ENCODE measurements around the gene IL1B. TPM values are rescaled to one million over a fixed set of nuclear protein-coding genes. Genes with fewer than 3 reads are reported as not detected.
"Not testable (repeated sequence)": the region's sequence is repeated elsewhere in the genome, so short reads cannot be mapped to it uniquely, and the experiment has no call there.

The IL1B gene
- total RNA-seq, 1 donor from 2014 or later: not detected

- no peak overlapping the region for H3K4me3 ChIP-seq (ENCODE audit: low read depth, low read length)
- TF ChIP-seq, protein P1, sequence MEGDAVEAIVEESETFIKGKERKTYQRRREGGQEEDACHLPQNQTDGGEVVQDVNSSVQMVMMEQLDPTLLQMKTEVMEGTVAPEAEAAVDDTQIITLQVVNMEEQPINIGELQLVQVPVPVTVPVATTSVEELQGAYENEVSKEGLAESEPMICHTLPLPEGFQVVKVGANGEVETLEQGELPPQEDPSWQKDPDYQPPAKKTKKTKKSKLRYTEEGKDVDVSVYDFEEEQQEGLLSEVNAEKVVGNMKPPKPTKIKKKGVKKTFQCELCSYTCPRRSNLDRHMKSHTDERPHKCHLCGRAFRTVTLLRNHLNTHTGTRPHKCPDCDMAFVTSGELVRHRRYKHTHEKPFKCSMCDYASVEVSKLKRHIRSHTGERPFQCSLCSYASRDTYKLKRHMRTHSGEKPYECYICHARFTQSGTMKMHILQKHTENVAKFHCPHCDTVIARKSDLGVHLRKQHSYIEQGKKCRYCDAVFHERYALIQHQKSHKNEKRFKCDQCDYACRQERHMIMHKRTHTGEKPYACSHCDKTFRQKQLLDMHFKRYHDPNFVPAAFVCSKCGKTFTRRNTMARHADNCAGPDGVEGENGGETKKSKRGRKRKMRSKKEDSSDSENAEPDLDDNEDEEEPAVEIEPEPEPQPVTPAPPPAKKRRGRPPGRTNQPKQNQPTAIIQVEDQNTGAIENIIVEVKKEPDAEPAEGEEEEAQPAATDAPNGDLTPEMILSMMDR (conservative IDR thresholded peaks at IDR 0.05; ENCODE audit: low read depth, low read length): no peak
- no peak for DNase-seq (ENCODE audit: low read depth)
Measured at GRCh38 chr2:112870841-112871835, 34.6 kb upstream of the IL1B start.

DNA sequence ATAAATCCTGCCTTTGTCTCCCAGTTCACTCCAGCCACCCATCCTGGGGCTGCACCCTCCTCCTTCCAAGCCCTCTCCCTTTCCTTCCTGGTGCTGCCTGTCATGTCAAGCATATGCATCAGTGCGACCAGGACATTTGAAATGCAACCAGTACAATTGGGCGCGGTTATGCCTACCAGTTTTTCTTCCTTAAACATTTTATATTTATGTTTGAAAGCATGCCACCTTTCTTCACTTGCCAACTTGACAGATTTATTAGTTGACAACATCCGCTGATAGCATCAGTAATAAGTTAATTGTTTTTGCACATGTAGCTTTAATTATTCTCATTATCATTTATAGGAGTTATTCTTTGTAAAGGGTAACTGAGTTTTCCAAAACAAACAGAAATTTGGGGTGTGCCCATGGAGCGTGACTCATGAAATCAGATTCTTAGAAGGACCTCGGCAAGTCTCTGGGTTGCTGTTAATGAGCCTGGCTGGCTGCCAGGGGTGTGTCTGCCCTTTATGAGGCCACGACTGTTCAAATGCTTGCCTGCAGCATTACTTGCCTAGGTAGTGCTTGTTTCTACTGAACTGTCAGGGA lies 32.8 kb upstream of the IL1B start:
- H3K4me3 ChIP-seq (ENCODE audit: low read depth, low read length): no peak overlapping the region
- DNase-seq (ENCODE audit: low read depth): no peak
- TF ChIP-seq, protein P1 (conservative IDR thresholded peaks at IDR 0.05; ENCODE audit: low read depth, low read length): no peak

DNA sequence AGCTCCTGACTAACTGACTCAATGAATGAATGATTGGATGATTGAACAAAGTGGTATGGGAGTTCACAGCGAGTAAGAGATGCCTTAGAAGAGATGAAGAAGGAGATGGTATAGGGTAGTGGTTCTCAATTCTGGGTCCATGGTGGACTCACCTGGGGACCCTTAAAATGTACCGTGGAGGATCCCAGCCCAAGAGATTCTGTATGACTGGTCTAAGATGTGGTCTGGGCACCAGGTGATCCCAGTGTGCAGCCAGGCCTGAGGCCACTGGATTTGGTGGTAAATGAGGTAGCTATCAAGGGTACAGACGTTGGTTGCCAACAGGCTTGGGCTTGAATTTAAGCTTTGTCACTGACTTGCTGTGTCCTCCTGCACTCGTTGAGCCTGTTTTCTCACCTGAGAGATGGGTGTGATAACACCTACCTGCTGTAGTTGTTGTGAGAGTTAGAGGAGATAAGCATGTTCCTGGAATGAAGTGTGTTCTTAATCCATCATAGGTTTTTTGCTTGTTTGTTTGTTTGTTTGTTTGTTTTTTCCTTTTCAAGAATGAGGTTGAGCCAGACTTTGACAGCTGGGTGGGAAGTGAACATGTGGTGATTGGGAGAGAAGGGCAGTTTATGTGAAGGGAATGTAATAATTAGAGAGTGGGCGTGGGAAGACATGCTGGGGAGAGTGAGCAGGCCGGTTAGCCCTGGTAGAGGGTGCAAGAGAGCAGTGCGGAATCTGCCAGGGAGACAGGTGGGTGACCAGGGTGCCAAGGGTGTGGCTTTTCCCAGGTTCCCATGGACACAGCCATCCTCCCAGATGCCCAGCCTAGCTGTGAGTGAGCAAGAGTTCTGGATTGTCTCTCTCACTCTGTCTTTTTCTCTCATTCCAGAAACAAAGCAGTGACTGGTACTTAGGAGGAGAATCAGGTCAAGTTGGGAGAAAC lies 31.4 kb upstream of the IL1B start:
- TF ChIP-seq, protein P1 (conservative IDR thresholded peaks at IDR 0.05; ENCODE audit: low read depth, low read length): no peak
- H3K4me3 ChIP-seq (ENCODE audit: low read depth, low read length): no peak overlapping the region
- no peak for DNase-seq (ENCODE audit: low read depth)

GRCh38 chr2:112866128-112866835 lies 29.7 kb upstream of the IL1B start:
- no peak overlapping the region for H3K4me3 ChIP-seq (ENCODE audit: low read depth, low read length)
- no peak for DNase-seq (ENCODE audit: low read depth)
- TF ChIP-seq, protein P1 (conservative IDR thresholded peaks at IDR 0.05; ENCODE audit: low read depth, low read length): no peak

DNA sequence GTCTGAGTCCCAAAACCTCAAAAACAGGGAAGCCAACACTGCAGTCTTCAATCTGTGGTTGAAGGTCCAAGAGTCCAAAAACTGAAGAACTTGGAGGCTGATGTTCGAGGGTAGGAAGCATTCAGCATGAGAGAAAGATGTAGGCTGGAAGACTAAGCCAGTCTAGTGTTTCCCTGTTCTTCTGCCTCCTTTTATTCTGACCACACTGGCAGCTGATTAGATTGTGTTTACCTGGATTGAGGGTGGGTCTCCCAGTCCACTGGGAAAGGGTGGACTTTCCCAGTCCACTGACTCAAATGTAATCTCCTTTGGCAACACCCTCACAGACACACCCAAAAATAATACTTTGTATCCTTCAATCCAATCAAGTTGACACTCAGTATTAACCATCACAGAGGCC lies 27.5 kb upstream of the IL1B start:
- TF ChIP-seq, protein P1 (conservative IDR thresholded peaks at IDR 0.05; ENCODE audit: low read depth, low read length): no peak
- no peak for DNase-seq (ENCODE audit: low read depth)
- no peak overlapping the region for H3K4me3 ChIP-seq (ENCODE audit: low read depth, low read length)

GRCh38 chr2:112859406-112860183 lies 23.0 kb upstream of the IL1B start:
- not testable (repeated sequence) for DNase-seq (ENCODE audit: low read depth); H3K4me3 ChIP-seq (ENCODE audit: low read depth, low read length)

Measured in epithelial cell of proximal tubule (primary cell).